ENCODE results near the gene CEP57L1.
"Not testable (repeated sequence)": the region's sequence is repeated elsewhere in the genome, so short reads cannot be mapped to it uniquely, and the experiment has no call there.

Gene CEP57L1

GRCh38 chr6:109083657-109084056 is 11.7 kb upstream of the CEP57L1 start:
- H3K4me1 ChIP-seq (ENCODE audit: insufficient read depth, low read length) = no peaks in the 10 kb centered on the region; the same call in 1 of the 2 replicates
- no peaks in the 10 kb centered on the region for H3K9me3 ChIP-seq (ENCODE audit: control insufficient read depth, insufficient read depth, low read length)
- no peaks in the 10 kb centered on the region for H3K36me3 ChIP-seq (ENCODE audit: insufficient read depth, low read length)
- H3K9ac ChIP-seq (ENCODE audit: low read depth, low read length) = no peak overlapping the region

DNA sequence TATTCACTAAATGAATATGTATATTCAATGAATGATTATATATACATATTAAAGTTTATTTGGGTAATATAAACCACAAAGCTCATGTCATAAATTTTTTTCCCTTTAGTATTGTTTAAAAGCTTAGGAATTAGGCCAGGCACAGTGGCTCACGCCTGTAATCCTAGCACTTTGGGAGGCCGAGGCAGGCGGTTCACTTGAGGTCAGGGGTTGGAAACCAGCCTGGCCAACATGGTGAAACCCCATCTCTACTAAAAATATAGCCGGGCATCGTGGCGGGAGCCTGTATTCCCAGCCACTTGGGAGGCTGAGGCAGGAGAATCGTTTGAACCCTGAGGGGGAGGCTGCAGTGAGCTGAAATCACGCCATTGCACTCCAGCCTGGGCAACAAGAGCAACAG is 11.2 kb upstream of the CEP57L1 start:
- H3K4me1 ChIP-seq (ENCODE audit: insufficient read depth, low read length); H3K36me3 ChIP-seq (ENCODE audit: insufficient read depth, low read length); H3K9me3 ChIP-seq (ENCODE audit: control insufficient read depth, insufficient read depth, low read length); H3K9ac ChIP-seq (ENCODE audit: low read depth, low read length): not testable (repeated sequence)

DNA sequence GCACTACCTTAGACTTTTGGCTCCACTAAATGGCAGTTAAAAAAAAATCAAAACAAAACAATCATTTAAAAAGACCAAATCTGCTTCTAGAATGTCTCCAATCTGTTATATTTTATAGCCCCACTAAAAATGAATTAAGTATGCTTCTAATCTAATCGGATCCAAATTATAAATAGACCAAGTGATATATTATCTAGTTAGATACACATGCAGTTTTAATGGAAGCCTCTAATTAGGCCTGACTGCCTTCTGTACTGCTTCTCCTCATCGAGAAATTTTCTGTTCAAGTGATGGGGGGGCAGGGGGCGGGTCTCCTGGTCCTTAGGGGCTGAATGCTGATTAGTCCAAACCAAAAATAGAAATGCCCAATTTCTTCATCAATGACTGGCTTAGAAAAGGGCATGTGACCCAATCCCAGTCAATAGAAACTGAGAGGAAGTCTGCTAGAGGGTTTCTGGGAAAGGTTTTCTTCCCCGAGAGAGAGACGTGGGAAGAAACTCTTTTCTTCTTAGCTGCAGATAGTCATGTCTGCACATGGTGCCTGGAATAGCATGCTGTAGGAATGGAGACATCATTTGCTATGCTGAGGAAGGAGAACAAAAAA is 7.5 kb upstream of the CEP57L1 start:
- no peaks in the 10 kb centered on the region for H3K9me3 ChIP-seq (ENCODE audit: control insufficient read depth, insufficient read depth, low read length)
- peaks cover 10% of the 10 kb centered on the region for H3K4me1 ChIP-seq (ENCODE audit: insufficient read depth, low read length)
- H3K36me3 ChIP-seq (ENCODE audit: insufficient read depth, low read length) = no peaks in the 10 kb centered on the region
- no peak overlapping the region for H3K9ac ChIP-seq (ENCODE audit: low read depth, low read length)

GRCh38 chr6:109088995-109089394 is 6.3 kb upstream of the CEP57L1 start:
- Histone ChIP-seq H3K9me3 (ENCODE audit: control insufficient read depth, insufficient read depth, low read length) (no peaks in the 10 kb centered on the region), H3K4me1 (ENCODE audit: insufficient read depth, low read length) (peaks cover 10% of the 10 kb centered on the region), H3K36me3 (ENCODE audit: insufficient read depth, low read length) (no peaks in the 10 kb centered on the region)

GRCh38 chr6:109091314-109092024 is 3.8 kb upstream of the CEP57L1 start:
- Histone ChIP-seq H3K36me3 (ENCODE audit: insufficient read depth, low read length) (no peaks in the 10 kb centered on the region), H3K9me3 (ENCODE audit: control insufficient read depth, insufficient read depth, low read length) (no peaks in the 10 kb centered on the region), H3K9ac (ENCODE audit: low read depth, low read length) (no peak overlapping the region), H3K4me1 (ENCODE audit: insufficient read depth, low read length) (peaks cover 10% of the 10 kb centered on the region)

More at GRCh38 chr6:109088995-109089394, 6.3 kb upstream of the CEP57L1 start:
- no peak overlapping the region for H3K9ac ChIP-seq (ENCODE audit: low read depth, low read length)

DNA sequence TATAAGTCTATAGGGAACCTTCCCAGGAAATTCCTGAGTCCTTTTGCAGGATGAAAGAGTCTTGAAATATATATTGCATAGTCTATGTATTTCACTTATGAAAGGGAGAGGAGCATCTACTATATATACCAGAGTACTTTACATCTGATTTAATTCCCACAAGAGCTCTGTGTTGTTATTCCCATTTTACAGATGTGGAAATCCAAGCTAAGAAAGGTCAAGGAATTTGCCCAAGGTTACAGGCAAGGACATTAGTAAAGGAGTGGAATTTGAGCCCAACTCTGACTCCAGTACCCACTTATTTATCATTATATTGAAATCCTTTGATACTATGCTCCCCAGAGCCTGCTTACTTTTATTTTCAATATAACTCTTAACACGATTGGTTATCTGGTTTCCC is 3.2 kb upstream of the CEP57L1 start:
- Histone ChIP-seq H3K9ac (ENCODE audit: low read depth, low read length) (no peak overlapping the region), H3K4me1 (ENCODE audit: insufficient read depth, low read length) (peaks cover 10% of the 10 kb centered on the region), H3K9me3 (ENCODE audit: control insufficient read depth, insufficient read depth, low read length) (no peaks in the 10 kb centered on the region), H3K36me3 (ENCODE audit: insufficient read depth, low read length) (no peaks in the 10 kb centered on the region)

GRCh38 chr6:109093732-109094415 is 1.4 kb upstream of the CEP57L1 start:
- Histone ChIP-seq H3K36me3 (ENCODE audit: insufficient read depth, low read length) (no peaks in the 10 kb centered on the region), H3K9ac (ENCODE audit: low read depth, low read length) (peak overlapping the region; percentile 94; the same call in 1 of the 2 replicates), H3K4me1 (ENCODE audit: insufficient read depth, low read length) (peaks cover 10% of the 10 kb centered on the region; the same call in 1 of the 2 replicates), H3K9me3 (ENCODE audit: control insufficient read depth, insufficient read depth, low read length) (no peaks in the 10 kb centered on the region)

DNA sequence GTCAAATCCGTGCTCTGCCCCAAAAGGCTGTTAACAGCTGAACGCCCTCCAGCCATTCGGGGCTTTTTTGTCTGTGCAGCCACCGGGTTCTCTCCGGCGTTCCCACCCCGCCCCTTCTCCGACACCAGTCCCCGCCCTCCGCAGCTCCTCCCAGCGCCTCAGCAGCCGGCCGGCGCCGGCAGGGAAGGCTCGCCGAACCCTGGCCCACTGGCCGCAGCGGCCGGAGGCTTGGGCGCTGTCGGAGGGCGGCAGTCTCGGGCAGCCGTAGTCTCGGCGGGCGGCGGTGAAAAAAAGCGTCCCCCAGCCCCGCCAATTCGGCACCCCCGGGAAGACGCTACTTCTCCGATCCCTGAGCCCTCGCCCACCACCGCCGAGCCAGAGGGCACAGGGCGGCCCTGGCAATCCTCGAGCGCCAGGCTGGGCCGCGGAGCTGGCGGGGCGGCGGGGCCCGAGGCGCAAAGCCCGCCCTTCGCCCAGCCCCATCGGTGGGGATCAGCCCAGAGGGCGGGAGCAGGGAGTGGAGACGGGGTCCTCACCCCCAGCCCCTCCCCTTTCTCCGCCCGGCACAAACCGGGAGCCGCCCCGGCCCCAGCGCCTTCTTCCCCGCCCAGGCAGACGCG is 781 bp upstream of the CEP57L1 start, which contains the start of gene SESN1:
SESN1 (minus strand) TSS at position 431 of the 620 bp plus-strand sequence. CDS start 773 bp downstream, outside the sequence.
- Histone ChIP-seq H3K9me3 (ENCODE audit: control insufficient read depth, insufficient read depth, low read length) (no peaks in the 10 kb centered on the region), H3K4me1 (ENCODE audit: insufficient read depth, low read length) (peaks cover 4% of the 10 kb centered on the region; the same call in 1 of the 2 replicates), H3K9ac (ENCODE audit: low read depth, low read length) (peak within 1 kb of the TSS; percentile 94), H3K36me3 (ENCODE audit: insufficient read depth, low read length) (no peaks in the 10 kb centered on the region)

GRCh38 chr6:109095835-109096084 is 453 bp downstream of the CEP57L1 start:
- H3K4me1 ChIP-seq (ENCODE audit: insufficient read depth, low read length) = no peaks in the 10 kb centered on the region
- no peaks in the 10 kb centered on the region for H3K9me3 ChIP-seq (ENCODE audit: control insufficient read depth, insufficient read depth, low read length)
- H3K9ac ChIP-seq (ENCODE audit: low read depth, low read length) = peak overlapping the region; percentile 94
- no peaks in the 10 kb centered on the region for H3K36me3 ChIP-seq (ENCODE audit: insufficient read depth, low read length)

DNA sequence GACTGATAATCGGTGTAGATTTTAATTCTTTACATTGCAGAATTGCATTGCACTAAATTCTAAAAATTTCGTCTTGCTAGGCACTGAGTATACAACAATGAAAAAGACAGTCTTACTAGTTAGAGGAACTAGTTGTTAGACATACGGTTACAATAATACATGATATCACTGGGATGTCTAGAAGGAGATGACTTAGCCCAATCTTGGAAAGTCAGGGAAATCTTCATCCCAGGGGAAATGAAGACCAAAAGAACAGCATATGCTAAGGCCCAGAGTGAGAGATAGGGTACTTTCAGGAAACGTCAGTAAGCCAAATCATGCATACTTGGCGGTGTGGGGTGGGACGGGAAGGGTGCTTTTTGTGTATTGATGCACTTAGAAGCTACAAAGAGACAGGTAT is 901 bp downstream of the CEP57L1 start:
- Histone ChIP-seq H3K4me1 (ENCODE audit: insufficient read depth, low read length) (no peaks in the 10 kb centered on the region), H3K9ac (ENCODE audit: low read depth, low read length) (peak overlapping the region; percentile 94; the same call in 1 of the 2 replicates), H3K36me3 (ENCODE audit: insufficient read depth, low read length) (no peaks in the 10 kb centered on the region), H3K9me3 (ENCODE audit: control insufficient read depth, insufficient read depth, low read length) (no peaks in the 10 kb centered on the region)

- no peak overlapping the region for H3K9ac ChIP-seq (ENCODE audit: low read depth, low read length)
- H3K4me1 ChIP-seq (ENCODE audit: insufficient read depth, low read length) = no peaks in the 10 kb centered on the region
- no peaks in the 10 kb centered on the region for H3K36me3 ChIP-seq (ENCODE audit: insufficient read depth, low read length)
- H3K9me3 ChIP-seq (ENCODE audit: control insufficient read depth, insufficient read depth, low read length) = no peaks in the 10 kb centered on the region
Observed at GRCh38 chr6:109097661-109098060, 2.4 kb downstream of the CEP57L1 start.

GRCh38 chr6:109102762-109103161 is 7.5 kb downstream of the CEP57L1 start:
- Histone ChIP-seq H3K9me3 (ENCODE audit: control insufficient read depth, insufficient read depth, low read length) (no peaks in the 10 kb centered on the region), H3K9ac (ENCODE audit: low read depth, low read length) (no peak overlapping the region), H3K4me1 (ENCODE audit: insufficient read depth, low read length) (no peaks in the 10 kb centered on the region), H3K36me3 (ENCODE audit: insufficient read depth, low read length) (no peaks in the 10 kb centered on the region)

DNA sequence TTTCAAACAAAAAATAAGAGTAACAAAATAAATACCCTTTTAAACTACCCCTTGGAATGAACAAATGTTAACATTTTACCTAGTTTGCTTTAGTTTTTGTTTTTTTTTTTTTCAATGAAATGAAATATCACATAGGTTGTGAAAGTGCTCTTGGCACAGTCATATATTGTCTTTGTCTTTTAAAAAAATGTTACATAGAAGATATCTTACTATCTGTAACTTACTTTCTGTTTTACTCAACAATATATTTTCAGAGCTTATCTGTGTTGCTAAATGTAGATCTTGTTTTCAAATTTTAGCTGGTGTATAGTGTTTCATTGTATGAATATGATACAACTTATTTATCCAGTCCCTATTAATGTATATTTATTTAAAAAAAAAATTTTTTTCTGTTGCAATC is 8.6 kb downstream of the CEP57L1 start:
- H3K4me1 ChIP-seq (ENCODE audit: insufficient read depth, low read length) = no peaks in the 10 kb centered on the region
- no peak overlapping the region for H3K9ac ChIP-seq (ENCODE audit: low read depth, low read length)
- H3K9me3 ChIP-seq (ENCODE audit: control insufficient read depth, insufficient read depth, low read length) = no peaks in the 10 kb centered on the region
- no peaks in the 10 kb centered on the region for H3K36me3 ChIP-seq (ENCODE audit: insufficient read depth, low read length)

DNA sequence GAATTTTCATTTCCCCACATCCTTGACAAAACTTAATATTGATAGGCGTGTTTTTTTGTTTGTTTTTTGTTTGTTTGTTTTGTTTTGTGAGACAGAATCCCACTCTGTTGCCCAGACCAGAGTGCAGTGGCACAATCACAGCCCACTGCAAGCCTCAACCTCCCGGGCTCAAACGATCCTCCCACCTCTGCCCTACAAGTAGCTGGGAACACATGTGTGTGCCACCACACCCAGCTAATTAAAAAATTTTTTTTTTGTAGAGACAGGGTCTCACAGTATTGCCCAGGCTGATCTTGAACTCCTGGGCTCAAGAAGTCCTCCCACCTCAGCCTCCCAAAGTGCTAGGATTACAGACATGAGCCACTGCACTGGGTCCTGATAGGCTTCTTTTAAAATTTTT is 9.2 kb downstream of the CEP57L1 start:
- no peak overlapping the region for H3K9ac ChIP-seq (ENCODE audit: low read depth, low read length)
- H3K4me1 ChIP-seq (ENCODE audit: insufficient read depth, low read length) = no peaks in the 10 kb centered on the region
- H3K36me3 ChIP-seq (ENCODE audit: insufficient read depth, low read length) = no peaks in the 10 kb centered on the region
- no peaks in the 10 kb centered on the region for H3K9me3 ChIP-seq (ENCODE audit: control insufficient read depth, insufficient read depth, low read length)

Measured in ES-I3 (cell line).